GM23338 (cell line): Measurements from ENCODE around the gene WBP2NL. TPM values are rescaled to one million over a fixed set of nuclear protein-coding genes. Genes with fewer than 3 reads are reported as not detected.

Experiments used
- ATAC-seq: fragments of 200-7000 bp; cut with Tn5 transposase; 3 replicates; pipeline ENCODE4 v1.9.1; 2020
- DNase-seq: peaks from one replicate; pipeline ENCODE4 v3.0.0-alpha.2; 2015; ENCODE audit warnings: low spot score
- H2AFZ ChIP-seq: fragments of 200-600 bp; sonication (generic); 2 replicates; pipeline ENCODE4 v1.8.0; 2016; ENCODE audit warnings: antibody characterized with exemption, mild to moderate bottlenecking, moderate library complexity
- H3F3A ChIP-seq: fragments of 200-600 bp; sonication (generic); replicated peaks from 2 replicates; pipeline ENCODE4 v1.8.0; 2017; ENCODE audit warnings: antibody characterized with exemption, mixed run types, low read depth
- H3K27ac ChIP-seq: fragments of 200-600 bp; sonication (generic); 2 replicates; pipeline ENCODE4 v1.6.1; 2016; ENCODE audit warnings: low read depth
- H3K27me3 ChIP-seq: fragments of 200-600 bp; sonication (generic); 2 replicates; pipeline ENCODE4 v1.8.0; 2016; ENCODE audit warnings: mild to moderate bottlenecking, mixed run types, moderate library complexity; ENCODE audit not compliant: insufficient read depth
- H3K36me3 ChIP-seq: fragments of 200-600 bp; sonication (generic); 2 replicates; pipeline ENCODE4 v1.8.0; 2016; ENCODE audit warnings: mild to moderate bottlenecking; ENCODE audit not compliant: insufficient read depth
- H3K4me1 ChIP-seq: fragments of 200-600 bp; sonication (generic); 2 replicates; pipeline ENCODE4 v1.8.0; 2016; ENCODE audit warnings: mild to moderate bottlenecking, moderate library complexity; ENCODE audit not compliant: insufficient read depth
- H3K4me2 ChIP-seq: fragments of 200-600 bp; sonication (generic); 2 replicates; pipeline ENCODE4 v1.7.1; 2017; ENCODE audit warnings: mixed run types
- H3K4me3 ChIP-seq: fragments of 200-600 bp; sonication (generic); 2 replicates; pipeline ENCODE4 v1.6.1; 2016; ENCODE audit warnings: mixed run types
- H3K79me2 ChIP-seq: fragments of 200-600 bp; sonication (generic); replicated peaks from 2 replicates; pipeline ENCODE4 v1.8.0; 2017; ENCODE audit warnings: mild to moderate bottlenecking; ENCODE audit not compliant: insufficient read depth
- H3K9me2 ChIP-seq: fragments of 200-600 bp; sonication (generic); 2 replicates; pipeline ENCODE4 v1.8.0; 2017; ENCODE audit not compliant: insufficient read depth
- H4K20me1 ChIP-seq: fragments of 200-600 bp; sonication (generic); replicated peaks from 2 replicates; pipeline ENCODE4 v1.8.0; 2017; ENCODE audit warnings: mild to moderate bottlenecking; ENCODE audit not compliant: insufficient read depth
- H3K27ac Mint-ChIP-seq: 2 replicates; pipeline ENCODE4 v1.8.0; 2020; ENCODE audit warnings: inconsistent platforms, mild to moderate bottlenecking, moderate library complexity, mixed read lengths
- H3K27me3 Mint-ChIP-seq: 3 replicates; pipeline ENCODE4 v1.8.0; 2022; ENCODE audit warnings: low read depth, mild to moderate bottlenecking, moderate library complexity, mixed read lengths, inconsistent platforms; ENCODE audit not compliant: insufficient read depth, poor library complexity
- H3K36me3 Mint-ChIP-seq: 3 replicates; pipeline ENCODE4 v1.8.0; 2021; ENCODE audit warnings: low read depth, mild to moderate bottlenecking, inconsistent platforms, moderate library complexity, mixed read lengths
- H3K4me1 Mint-ChIP-seq: 3 replicates; pipeline ENCODE4 v1.8.0; 2020; ENCODE audit warnings: mild to moderate bottlenecking, inconsistent platforms, mixed read lengths
- H3K4me3 Mint-ChIP-seq: 3 replicates; pipeline ENCODE4 v1.8.0; 2021; ENCODE audit warnings: moderate library complexity, mild to moderate bottlenecking, inconsistent platforms, mixed read lengths
- H3K9me3 Mint-ChIP-seq: 3 replicates; pipeline ENCODE4 v1.8.0; 2020; ENCODE audit warnings: moderate library complexity, mild to moderate bottlenecking, inconsistent platforms, mixed read lengths
- CREB1 ChIP-seq: fragments of 250-450 bp; sonication (Bioruptor Pico); IDR thresholded peaks from 2 replicates; pipeline ENCODE4 v1.5.0; 2020; ENCODE audit warnings: low read depth, mild to moderate bottlenecking, moderate library complexity
- CTCF ChIP-seq, 2 experiments: fragments of 200-600 bp in 1 of 2; sonication (generic) in 1 of 2; conservative IDR thresholded peaks; 2 replicates each; pipeline versions ENCODE4 v1.5.1 to v1.6.1; 2016 to 2017; ENCODE audit warnings: antibody characterized with exemption in 2 of 2, low read depth in 2 of 2, mild to moderate bottlenecking in 2 of 2, moderate library complexity in 1 of 2
- ETS1 ChIP-seq: IDR thresholded peaks from 2 replicates; pipeline ENCODE4 v1.6.1; 2016; ENCODE audit warnings: antibody characterized with exemption
- EZH2 ChIP-seq: fragments of 200-600 bp; sonication (generic); IDR thresholded peaks from one replicate; pipeline ENCODE4 v1.8.0; 2017; ENCODE audit warnings: antibody characterized with exemption, mild to moderate bottlenecking, low read depth; ENCODE audit not compliant: unreplicated experiment
- EZH2phosphoT487 ChIP-seq: fragments of 200-600 bp; sonication (generic); IDR thresholded peaks from one replicate; pipeline ENCODE4 v1.8.1; 2018; ENCODE audit warnings: antibody characterized with exemption; ENCODE audit not compliant: unreplicated experiment
- JUNB ChIP-seq: IDR thresholded peaks from one replicate; pipeline ENCODE4 v1.6.1; 2016; ENCODE audit warnings: antibody characterized with exemption; ENCODE audit not compliant: unreplicated experiment
- NANOG ChIP-seq: IDR thresholded peaks from 2 replicates; pipeline ENCODE4 v1.6.1; 2016; ENCODE audit warnings: antibody characterized with exemption, borderline replicate concordance
- POLR2AphosphoS5 ChIP-seq: IDR thresholded peaks from 2 replicates; pipeline ENCODE4 v1.6.1; 2016; ENCODE audit warnings: antibody characterized with exemption, low read depth
- REST ChIP-seq: IDR thresholded peaks from one replicate; pipeline ENCODE4 v1.6.1; 2018; ENCODE audit warnings: antibody characterized with exemption; ENCODE audit not compliant: unreplicated experiment
- STAT1 ChIP-seq: IDR thresholded peaks from one replicate; pipeline ENCODE4 v1.6.1; 2016; ENCODE audit warnings: antibody characterized with exemption; ENCODE audit not compliant: unreplicated experiment
- ZNF114 ChIP-seq: fragments of 250-450 bp; sonication (Bioruptor Pico); IDR thresholded peaks from 2 replicates; pipeline ENCODE4 v1.5.0; 2020; ENCODE audit warnings: mild to moderate bottlenecking, moderate library complexity
- ZNF331 ChIP-seq: fragments of 250-450 bp; sonication (Bioruptor Pico); IDR thresholded peaks from 2 replicates; pipeline ENCODE4 v1.5.0; 2020; ENCODE audit warnings: low read depth, mild to moderate bottlenecking, moderate library complexity
- ZNF462 ChIP-seq: fragments of 250-450 bp; sonication (Bioruptor Pico); IDR thresholded peaks from 2 replicates; pipeline ENCODE4 v1.5.0; 2020; ENCODE audit warnings: mild to moderate bottlenecking, moderate library complexity
- polyA plus RNA-seq: library from polyadenylated mRNA; unstranded; fragments of >200 nt; fragmentation: Nextera tagmentation; extraction: Ambion mirVana; gene quantifications from 2 replicates; pipeline ENCODE4 v1.2.1, GENCODE V29; 2016
- total RNA-seq: library from RNA; depleted of rRNA; stranded (reverse); fragments of >200 nt; shearing (Covaris generic); gene quantifications from 2 replicates; pipeline ENCODE4 v1.2.3, GENCODE V29; 2014

The WBP2NL gene
- total and polyA plus RNA-seq, 2 experiments from 2014 or later: 0.14 TPM; not detected in 1

GRCh38 chr22:42068291-42068690, 69.7 kb downstream of the WBP2NL start:
- H3K27me3 ChIP-seq: peaks cover 4% of the 10 kb centered on the region
- no peak overlapping the region for H3K4me3 ChIP-seq
- Mint-ChIP-seq H3K27me3 (peaks cover 25% of the 10 kb centered on the region), H3K4me1 (peaks cover 28% of the 10 kb centered on the region), H3K4me3 (no peak overlapping the region), H3K36me3 (peaks cover 42% of the 10 kb centered on the region), H3K27ac (no peak overlapping the region), H3K9me3 (peaks cover 2% of the 10 kb centered on the region; the same call in 1 of the 3 replicates)
- H3K79me2 ChIP-seq: no peaks in the 10 kb centered on the region
- H3K4me1 ChIP-seq: peaks cover 33% of the 10 kb centered on the region
- no peak for DNase-seq
- no peak for TF ChIP-seq EZH2phosphoT487
- no peak for TF ChIP-seq JUNB
- TF ChIP-seq ETS1: no peak
- no peak for TF ChIP-seq NANOG
- no peak for TF ChIP-seq ZNF114 (CRISPR knock-in tag)
- no peak for TF ChIP-seq CTCF (conservative IDR thresholded peaks at IDR 0.05; ENCODE audit: low read depth in 2 of 2)
- TF ChIP-seq ZNF331: no peak
- no peak for TF ChIP-seq EZH2
- no peak for TF ChIP-seq POLR2AphosphoS5
- TF ChIP-seq REST: no peak
- no peak for TF ChIP-seq STAT1
- TF ChIP-seq CREB1 (CRISPR knock-in tag): no peak
- no peak for TF ChIP-seq ZNF462 (CRISPR knock-in tag)
- H3F3A ChIP-seq: peaks cover 14% of the 10 kb centered on the region
- no peaks in the 10 kb centered on the region; the same call in 1 of the 2 replicates for H3K9me2 ChIP-seq
- no peak overlapping the region for H2AFZ ChIP-seq
- ATAC-seq: no peak
- no peaks in the 10 kb centered on the region for H4K20me1 ChIP-seq
- no peaks in the 10 kb centered on the region for H3K36me3 ChIP-seq
- no peak overlapping the region for H3K27ac ChIP-seq
- no peak overlapping the region for H3K4me2 ChIP-seq
